BE2C (cell line): ENCODE results near the gene COL15A1.

Source experiments
- DNase-seq: peaks from one replicate; pipeline ENCODE4 v3.0.0-alpha.2; 2020
- H3K27me3 ChIP-seq: fragments of 250-450 bp; sonication (Bioruptor Pico); 2 replicates; pipeline ENCODE4 v1.5.1; 2020; ENCODE audit warnings: mild to moderate bottlenecking
- H3K36me3 ChIP-seq: fragments of 250-450 bp; sonication (Bioruptor Pico); 2 replicates; pipeline ENCODE4 v1.5.1; 2020; ENCODE audit warnings: mild to moderate bottlenecking
- H3K4me1 ChIP-seq: fragments of 250-450 bp; sonication (Bioruptor Pico); 2 replicates; pipeline ENCODE4 v1.5.1; 2020
- H3K4me3 ChIP-seq: 2 replicates; pipeline ENCODE4 v1.5.1; 2011; ENCODE audit warnings: low read depth, low read length
- H3K9me3 ChIP-seq: fragments of 250-450 bp; sonication (Bioruptor Pico); 2 replicates; pipeline ENCODE4 v1.5.1; 2020
- CTCF ChIP-seq: IDR thresholded peaks from 2 replicates; pipeline ENCODE4 v1.5.1; 2012; ENCODE audit warnings: mild to moderate bottlenecking, low read depth, low read length

Gene COL15A1

DNA sequence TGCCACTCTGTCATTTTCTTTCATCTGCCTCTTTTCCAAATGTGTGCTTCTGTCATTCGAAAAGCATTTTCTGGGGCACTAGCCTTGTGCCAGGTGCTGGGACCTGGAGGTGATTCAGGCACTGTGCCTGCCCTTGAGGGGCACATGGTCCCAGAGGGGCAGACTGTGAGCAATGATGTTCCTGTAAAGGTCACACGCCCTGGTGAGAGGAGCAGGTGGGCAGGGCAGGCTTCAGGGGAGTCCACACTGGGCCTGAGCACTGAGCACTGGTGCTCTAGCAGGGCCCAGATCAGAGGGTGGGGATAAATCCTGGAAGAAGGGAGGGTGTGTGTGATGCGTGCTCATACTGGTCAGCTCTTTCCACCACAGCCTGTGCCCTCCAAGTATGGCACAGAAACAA lies 77.8 kb downstream of the COL15A1 start:
- TF ChIP-seq CTCF: no peak
- H3K27me3 ChIP-seq: no peaks in the 10 kb centered on the region; the same call in 1 of the 2 replicates
- H3K9me3 ChIP-seq: no peaks in the 10 kb centered on the region
- H3K4me1 ChIP-seq: no peaks in the 10 kb centered on the region
- DNase-seq: no peak
- no peaks in the 10 kb centered on the region for H3K36me3 ChIP-seq
- H3K4me3 ChIP-seq: no peak overlapping the region

- H3K4me1 ChIP-seq: no peaks in the 10 kb centered on the region
- H3K9me3 ChIP-seq: no peaks in the 10 kb centered on the region
- no peak for TF ChIP-seq CTCF
- peaks cover 3% of the 10 kb centered on the region; the same call in 1 of the 2 replicates for H3K27me3 ChIP-seq
- no peak for DNase-seq
- H3K36me3 ChIP-seq: no peaks in the 10 kb centered on the region
- H3K4me3 ChIP-seq: no peak overlapping the region
These were observed 79.5 kb downstream of the COL15A1 start for GRCh38 chr9:99023231-99023630.

- no peak for TF ChIP-seq CTCF
- Histone ChIP-seq H3K27me3 (peaks cover 3% of the 10 kb centered on the region; the same call in 1 of the 2 replicates), H3K4me3 (no peak overlapping the region), H3K4me1 (no peaks in the 10 kb centered on the region), H3K36me3 (no peaks in the 10 kb centered on the region), H3K9me3 (no peaks in the 10 kb centered on the region)
- peak; percentile 86 for DNase-seq
These were observed 80.1 kb downstream of the COL15A1 start for GRCh38 chr9:99023831-99024230.

DNA sequence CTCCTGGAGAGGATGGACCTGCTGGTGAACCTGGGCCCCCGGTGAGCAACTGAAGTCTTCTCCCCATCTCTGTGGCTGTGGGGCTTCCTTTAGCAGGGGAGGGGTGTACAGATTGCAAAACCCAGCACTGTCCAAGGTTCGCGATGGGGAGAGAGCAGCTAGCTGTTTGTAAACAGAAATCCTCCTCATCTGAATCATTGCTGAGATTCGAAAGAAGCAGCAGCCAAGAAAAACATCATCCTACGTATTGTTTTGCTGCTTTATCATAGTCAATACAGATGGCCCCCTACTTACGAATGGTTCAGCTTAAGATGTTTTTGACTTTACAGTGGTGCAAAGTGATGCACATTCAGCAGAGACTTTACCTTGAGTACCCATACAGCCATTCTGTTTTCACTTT lies 81.3 kb downstream of the COL15A1 start:
- no peaks in the 10 kb centered on the region for H3K9me3 ChIP-seq
- no peak overlapping the region for H3K4me3 ChIP-seq
- no peak for DNase-seq
- TF ChIP-seq CTCF: no peak
- peaks cover 3% of the 10 kb centered on the region; the same call in 1 of the 2 replicates for H3K27me3 ChIP-seq
- no peaks in the 10 kb centered on the region for H3K36me3 ChIP-seq
- H3K4me1 ChIP-seq: no peaks in the 10 kb centered on the region

DNA sequence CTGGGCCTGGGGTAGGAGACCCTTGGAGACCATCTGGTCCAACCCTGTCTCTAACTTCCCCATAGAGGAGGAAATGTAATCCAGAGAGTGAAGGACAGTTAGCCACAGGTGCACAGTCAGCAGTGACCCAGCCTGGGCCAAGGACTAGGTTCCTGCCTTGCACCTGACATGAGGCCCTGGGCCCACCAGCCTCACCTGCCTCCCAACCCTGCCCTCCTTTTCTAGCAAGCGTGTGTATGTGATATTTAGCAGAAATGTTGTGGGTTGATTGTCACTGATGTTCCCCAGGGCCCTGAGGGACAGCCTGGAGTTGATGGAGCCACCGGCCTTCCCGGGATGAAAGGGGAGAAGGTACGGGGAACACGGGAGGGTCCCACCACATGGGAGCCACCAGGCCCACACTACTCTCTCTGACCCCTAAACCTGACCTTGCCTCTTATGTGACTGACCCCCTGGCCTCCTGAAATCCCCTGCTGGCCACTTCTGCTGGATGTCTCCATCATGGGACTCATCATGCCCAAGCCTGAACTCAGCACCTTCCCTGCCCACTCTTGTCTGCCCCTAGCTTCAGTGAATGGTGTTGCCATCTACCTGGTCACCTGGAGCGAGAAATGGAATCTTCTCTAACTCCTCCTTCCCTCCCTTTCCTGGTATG lies 82.0 kb downstream of the COL15A1 start:
- no peaks in the 10 kb centered on the region for H3K9me3 ChIP-seq
- H3K4me1 ChIP-seq: no peaks in the 10 kb centered on the region
- no peak for DNase-seq
- no peak for TF ChIP-seq CTCF
- H3K4me3 ChIP-seq: no peak overlapping the region
- H3K27me3 ChIP-seq: peaks cover 3% of the 10 kb centered on the region; the same call in 1 of the 2 replicates
- no peaks in the 10 kb centered on the region for H3K36me3 ChIP-seq

- Histone ChIP-seq H3K36me3 (no peaks in the 10 kb centered on the region), H3K27me3 (peaks cover 3% of the 10 kb centered on the region), H3K4me3 (no peak overlapping the region), H3K4me1 (no peaks in the 10 kb centered on the region), H3K9me3 (no peaks in the 10 kb centered on the region)
- no peak for TF ChIP-seq CTCF
- no peak for DNase-seq
These were observed 82.7 kb downstream of the COL15A1 start for GRCh38 chr9:99026271-99026955.
